IMR-90 (cell line): Measurements from ENCODE around the gene UBASH3A. TPM values are rescaled to one million over a fixed set of nuclear protein-coding genes. Genes with fewer than 3 reads are reported as not detected.

Source experiments
- ATAC-seq: fragments of 200-7000 bp; cut with Tn5 transposase; 2 replicates; pipeline ENCODE4 v1.9.1; 2020; ENCODE audit warnings: low read depth, mild to moderate bottlenecking, moderate library complexity
- BruUV-seq: library from RNA; stranded (reverse); fragments of 400-500 nt; replicated peaks from 2 replicates; lab custom pipeline; 2021; lab: Mats Ljungman, UMichigan
- CTCF ChIA-PET: fragments of 300-600 bp; formaldehyde crosslinking; extraction: SDS; loops from one replicate; lab custom pipeline; 2021; ENCODE audit warnings: antibody characterized with exemption; lab: Yijun Ruan, JAX
- POLR2A ChIA-PET: fragments of 300-600 bp; sonication (Branson Sonifier 250); formaldehyde crosslinking; loops from one replicate; lab custom pipeline; 2022; ENCODE audit warnings: antibody characterized with exemption; ENCODE audit not compliant: unreplicated experiment; lab: Charles Lee
- DNase-seq: peaks from one replicate; pipeline ENCODE4 v3.0.0; 2013
- H2AFZ ChIP-seq: replicated peaks from 2 replicates; pipeline ENCODE3; 2013; ENCODE audit warnings: low read length, mild to moderate bottlenecking; ENCODE audit not compliant: poor library complexity
- H2AK5ac ChIP-seq: 2 replicates; pipeline ENCODE4 v1.6.1; 2013; ENCODE audit warnings: low read depth, low read length, inconsistent platforms
- H2AK9ac ChIP-seq: replicated peaks from 2 replicates; pipeline ENCODE3; 2013; ENCODE audit warnings: mild to moderate bottlenecking, low read depth, low read length, moderate library complexity; ENCODE audit not compliant: poor library complexity
- H2BK120ac ChIP-seq: 2 replicates; pipeline ENCODE4 v1.6.1; 2013; ENCODE audit warnings: low read depth, low read length, inconsistent platforms
- H2BK15ac ChIP-seq: 3 replicates; pipeline ENCODE4 v1.6.1; 2013; ENCODE audit warnings: low read depth, low read length, inconsistent platforms
- H2BK20ac ChIP-seq: 2 replicates; pipeline ENCODE4 v1.6.1; 2013; ENCODE audit warnings: low read depth, mild to moderate bottlenecking, inconsistent platforms, low read length, moderate library complexity
- H2BK5ac ChIP-seq: 2 replicates; pipeline ENCODE4 v1.6.1; 2013; ENCODE audit warnings: mild to moderate bottlenecking, low read depth, low read length, inconsistent platforms; ENCODE audit not compliant: poor library complexity, severe bottlenecking
- H3K14ac ChIP-seq: replicated peaks from 2 replicates; pipeline ENCODE4 v1.6.1; 2013; ENCODE audit warnings: low read depth, low read length, inconsistent platforms
- H3K18ac ChIP-seq: 2 replicates; pipeline ENCODE4 v1.6.1; 2013; ENCODE audit warnings: low read depth, low read length, control low read depth
- H3K23ac ChIP-seq: 2 replicates; pipeline ENCODE4 v1.6.1; 2013; ENCODE audit warnings: low read depth, low read length, inconsistent platforms
- H3K27ac ChIP-seq: 2 replicates; pipeline ENCODE4 v1.5.1; 2013; ENCODE audit warnings: mild to moderate bottlenecking, control low read depth, low read length; ENCODE audit not compliant: insufficient read depth
- H3K27me3 ChIP-seq: 2 replicates; pipeline ENCODE4 v1.6.1; 2013; ENCODE audit warnings: low read length; ENCODE audit not compliant: control insufficient read depth, insufficient read depth
- H3K36me3 ChIP-seq: 2 replicates; pipeline ENCODE4 v1.6.1; 2013; ENCODE audit warnings: low read length, mixed read lengths; ENCODE audit not compliant: control insufficient read depth, insufficient read depth
- H3K4ac ChIP-seq: 2 replicates; pipeline ENCODE4 v1.6.1; 2013; ENCODE audit warnings: low read depth, low read length, inconsistent platforms
- H3K4me1 ChIP-seq: 2 replicates; pipeline ENCODE4 v1.6.1; 2013; ENCODE audit warnings: low read length, mixed read lengths; ENCODE audit not compliant: control insufficient read depth, insufficient read depth
- H3K4me2 ChIP-seq: 2 replicates; pipeline ENCODE4 v1.6.1; 2013; ENCODE audit warnings: low read depth, mild to moderate bottlenecking, control low read depth, low read length, moderate library complexity
- H3K4me3 ChIP-seq: 2 replicates; pipeline ENCODE4 v1.5.1; 2013; ENCODE audit warnings: low read depth, mild to moderate bottlenecking, control low read depth, low read length, moderate library complexity; ENCODE audit not compliant: insufficient read depth
- H3K56ac ChIP-seq: 2 replicates; pipeline ENCODE4 v1.6.1; 2013; ENCODE audit warnings: low read length, inconsistent platforms; ENCODE audit not compliant: insufficient read depth; ENCODE audit errors: extremely low read depth
- H3K79me1 ChIP-seq, 2 experiments: 2 replicates each; pipeline ENCODE4 v1.6.1; 2013; ENCODE audit warnings: low read length in 2 of 2, inconsistent platforms in 1 of 2, low read depth in 1 of 2
- H3K9ac ChIP-seq: 2 replicates; pipeline ENCODE4 v1.6.1; 2013; ENCODE audit warnings: low read depth, low read length, control low read depth
- H3K9me1 ChIP-seq: 2 replicates; pipeline ENCODE4 v1.6.1; 2013; ENCODE audit warnings: low read length, inconsistent platforms; ENCODE audit not compliant: insufficient read depth
- H3K9me3 ChIP-seq: 2 replicates; pipeline ENCODE4 v1.6.1; 2013; ENCODE audit warnings: low read length; ENCODE audit not compliant: control insufficient read depth, insufficient read depth
- H4K20me1 ChIP-seq: 2 replicates; pipeline ENCODE4 v1.6.1; 2013; ENCODE audit warnings: low read length, inconsistent platforms; ENCODE audit not compliant: insufficient read depth
- H4K5ac ChIP-seq: 2 replicates; pipeline ENCODE4 v1.6.1; 2013; ENCODE audit warnings: mild to moderate bottlenecking, low read depth, low read length, control low read depth
- H4K8ac ChIP-seq, 2 experiments: 2 replicates each; pipeline ENCODE4 v1.6.1; 2013; ENCODE audit warnings: low read depth in 2 of 2, low read length in 2 of 2, control low read depth in 1 of 2, inconsistent platforms in 1 of 2
- H4K91ac ChIP-seq: 2 replicates; pipeline ENCODE4 v1.6.1; 2013; ENCODE audit warnings: low read depth, low read length, inconsistent platforms; ENCODE audit not compliant: insufficient read depth
- BHLHE40 ChIP-seq: fragments of 150-350 bp; IDR thresholded peaks from 2 replicates; pipeline ENCODE4 v1.6.1; 2016; ENCODE audit warnings: mild to moderate bottlenecking, low read depth, low read length
- CHD1 ChIP-seq: IDR thresholded peaks from 2 replicates; pipeline ENCODE4 v1.6.1; 2012; ENCODE audit warnings: low read depth, low read length, improper control_type of control experiment
- FOS ChIP-seq: fragments of 150-350 bp; IDR thresholded peaks from 2 replicates; pipeline ENCODE4 v1.6.1; 2016; ENCODE audit warnings: low read depth, low read length
- MAFK ChIP-seq: IDR thresholded peaks from 2 replicates; pipeline ENCODE4 v1.6.1; 2012; ENCODE audit warnings: low read depth, low read length, improper control_type of control experiment
- MAZ ChIP-seq: IDR thresholded peaks from 2 replicates; pipeline ENCODE4 v1.6.1; 2012; ENCODE audit warnings: low read depth, mild to moderate bottlenecking, low read length, improper control_type of control experiment, moderate library complexity, borderline replicate concordance
- MXI1 ChIP-seq: IDR thresholded peaks from 2 replicates; pipeline ENCODE4 v1.6.1; 2012; ENCODE audit warnings: low read depth, mild to moderate bottlenecking, low read length, moderate library complexity, borderline replicate concordance
- NFE2L2 ChIP-seq: fragments of 150-350 bp; IDR thresholded peaks from 2 replicates; pipeline ENCODE4 v1.6.1; 2016; ENCODE audit warnings: low read depth, mild to moderate bottlenecking, low read length
- RAD21 ChIP-seq: IDR thresholded peaks from 2 replicates; pipeline ENCODE4 v1.6.1; 2012; ENCODE audit warnings: low read length, improper control_type of control experiment
- RFX5 ChIP-seq: IDR thresholded peaks from 2 replicates; pipeline ENCODE4 v1.8.0; 2012; ENCODE audit warnings: low read depth, mild to moderate bottlenecking, low read length, moderate library complexity
- SMC3 ChIP-seq: fragments of 150-350 bp; IDR thresholded peaks from 2 replicates; pipeline ENCODE4 v1.6.1; 2016; ENCODE audit warnings: low read depth, mild to moderate bottlenecking, antibody characterized with exemption, low read length, moderate library complexity
- dilution Hi-C: fragments of 300-500 bp; cut with HindIII; formaldehyde crosslinking; loops from one replicate; pipeline ENCODE4 v1.14.3; 2018; ENCODE audit warnings: low sequenced_read_pairs; ENCODE audit not compliant: unreplicated experiment
- in situ Hi-C: fragments of 300-500 bp; cut with MboI; formaldehyde crosslinking; loops from 3 replicates; pipeline ENCODE4 v1.14.3; 2019; ENCODE audit warnings: low sequenced_read_pairs, inconsistent platforms, mixed read lengths
- intact Hi-C: fragments of 100-400 bp; cut with micrococcal nuclease; formaldehyde crosslinking; loops from 2 replicates; pipeline ENCODE4 v1.10.0; 2022
- polyA plus RNA-seq, 3 experiments: library from polyadenylated mRNA; depleted of rRNA; stranded (reverse); fragments of >200 nt; gene quantifications; 2 replicates each; pipeline ENCODE4 v1.2.3, GENCODE V29; 2012; ENCODE audit warnings: low replicate concordance in 1 of 3
- total RNA-seq: library from RNA; depleted of rRNA; stranded (reverse); fragments of >200 nt; gene quantifications from 2 replicates; pipeline ENCODE4 v1.2.3, GENCODE V29; 2012
- TF ChIP-seq, protein P1 (sequence below): conservative IDR thresholded peaks from 2 replicates; pipeline ENCODE4 v1.5.1; 2012; ENCODE audit warnings: mild to moderate bottlenecking, low read depth, low read length, improper control_type of control experiment

UBASH3A gene
- total and polyA plus RNA-seq, 2 of the 4 experiments (the other 2 are of a cell fraction) = not detected

DNA sequence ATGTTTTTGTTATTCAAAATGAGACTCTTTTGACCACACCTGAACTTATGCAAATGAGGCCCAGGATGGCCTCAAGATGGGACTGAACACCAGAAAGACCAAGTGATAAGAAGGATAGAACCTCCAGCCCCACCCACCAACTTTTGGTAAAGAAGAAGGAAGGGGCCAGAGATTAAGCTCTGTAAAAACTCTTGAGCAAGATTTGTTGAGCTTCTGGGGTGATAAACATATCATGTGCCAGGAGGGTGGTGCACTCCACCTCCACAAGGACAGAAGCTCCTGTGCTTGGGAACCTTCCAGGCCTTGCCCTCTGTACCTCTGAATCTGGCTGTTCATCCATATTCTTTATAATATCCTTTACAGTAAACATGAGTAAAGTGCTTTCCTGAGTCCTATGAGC lies 87.0 kb downstream of the UBASH3A start:
- CTCF ChIA-PET = no interaction called here
- intact Hi-C loops = no loop called here

More for the DNA sequence above, 87.0 kb downstream of the UBASH3A start:
- Histone ChIP-seq H3K9me3 (no peaks in the 10 kb centered on the region; the same call in 1 of the 2 replicates), H3K18ac (no peak overlapping the region), H3K79me1 (no peaks in the 10 kb centered on the region), H4K91ac (no peak overlapping the region), H2BK15ac (no peak overlapping the region), H2AK5ac (no peak overlapping the region), H4K8ac (no peak overlapping the region), H3K56ac (no peak overlapping the region), H2BK20ac (no peak overlapping the region), H2AFZ (no peak overlapping the region), H3K4me3 (no peak overlapping the region), H3K9me1 (no peaks in the 10 kb centered on the region), H3K27me3 (peaks cover 18% of the 10 kb centered on the region; the same call in 1 of the 2 replicates), H2AK9ac (no peak overlapping the region), H3K4me1 (no peaks in the 10 kb centered on the region), H3K27ac (no peak overlapping the region), H2BK5ac (no peak overlapping the region), H3K9ac (no peak overlapping the region), H3K14ac (no peak overlapping the region), H3K4ac (no peak overlapping the region), H4K20me1 (no peaks in the 10 kb centered on the region), H3K36me3 (no peaks in the 10 kb centered on the region), H4K5ac (no peak overlapping the region), H3K4me2 (no peak overlapping the region), H3K23ac (no peak overlapping the region), H2BK120ac (no peak overlapping the region)
- no TSS peak for BruUV-seq
- dilution Hi-C loops = no loop called here
- in situ Hi-C loops = no loop called here
- ATAC-seq = no peak
- no peak for DNase-seq
- no peak for TF ChIP-seq FOS
- no peak for TF ChIP-seq RAD21
- no peak for TF ChIP-seq RFX5
- TF ChIP-seq BHLHE40 = no peak
- no peak for TF ChIP-seq NFE2L2
- TF ChIP-seq MAZ = no peak
- TF ChIP-seq CHD1 = no peak
- no peak for TF ChIP-seq MAFK
- TF ChIP-seq SMC3 = no peak
- TF ChIP-seq, protein P1, sequence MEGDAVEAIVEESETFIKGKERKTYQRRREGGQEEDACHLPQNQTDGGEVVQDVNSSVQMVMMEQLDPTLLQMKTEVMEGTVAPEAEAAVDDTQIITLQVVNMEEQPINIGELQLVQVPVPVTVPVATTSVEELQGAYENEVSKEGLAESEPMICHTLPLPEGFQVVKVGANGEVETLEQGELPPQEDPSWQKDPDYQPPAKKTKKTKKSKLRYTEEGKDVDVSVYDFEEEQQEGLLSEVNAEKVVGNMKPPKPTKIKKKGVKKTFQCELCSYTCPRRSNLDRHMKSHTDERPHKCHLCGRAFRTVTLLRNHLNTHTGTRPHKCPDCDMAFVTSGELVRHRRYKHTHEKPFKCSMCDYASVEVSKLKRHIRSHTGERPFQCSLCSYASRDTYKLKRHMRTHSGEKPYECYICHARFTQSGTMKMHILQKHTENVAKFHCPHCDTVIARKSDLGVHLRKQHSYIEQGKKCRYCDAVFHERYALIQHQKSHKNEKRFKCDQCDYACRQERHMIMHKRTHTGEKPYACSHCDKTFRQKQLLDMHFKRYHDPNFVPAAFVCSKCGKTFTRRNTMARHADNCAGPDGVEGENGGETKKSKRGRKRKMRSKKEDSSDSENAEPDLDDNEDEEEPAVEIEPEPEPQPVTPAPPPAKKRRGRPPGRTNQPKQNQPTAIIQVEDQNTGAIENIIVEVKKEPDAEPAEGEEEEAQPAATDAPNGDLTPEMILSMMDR = no peak
- TF ChIP-seq MXI1 = no peak
- POLR2A ChIA-PET = no interaction called here
